Urinary bladder (tissue), 4 donors: ENCODE data around the gene PRKAG1. TPM values are rescaled to one million over a fixed set of nuclear protein-coding genes. Genes with fewer than 3 reads are reported as not detected.

ENCODE experiments used
- DNase-seq: peaks from one replicate; pipeline ENCODE4 v3.0.0-alpha.2; 2015; ENCODE audit errors: extremely low spot score
- H3K27ac ChIP-seq: one replicate; pipeline ENCODE4 v1.5.1; 2013; ENCODE audit warnings: low read depth, mild to moderate bottlenecking, moderate library complexity
- H3K36me3 ChIP-seq: one replicate; pipeline ENCODE4 v1.6.1; 2013; ENCODE audit warnings: mild to moderate bottlenecking, moderate library complexity; ENCODE audit not compliant: insufficient read depth
- H3K4me1 ChIP-seq: one replicate; pipeline ENCODE4 v1.6.1; 2013; ENCODE audit warnings: mild to moderate bottlenecking, moderate library complexity; ENCODE audit not compliant: insufficient read depth
- H3K4me3 ChIP-seq: one replicate; pipeline ENCODE4 v1.5.1; 2013; ENCODE audit warnings: low read depth, low read length
- WGBS: extraction: QIAGEN DNeasy Blood & Tissue Kit; methylation state at CpG from one replicate; pipeline ENCODE4 v1.1.7; 2013; 5-methylcytosine and 5-hydroxymethylcytosine counted together
- polyA plus RNA-seq: library from polyadenylated mRNA; stranded (reverse); fragments of 200-250 nt; gene quantifications from one replicate; pipeline ENCODE4 v1.2.3, GENCODE V29; 2013
- total RNA-seq: library from RNA; depleted of rRNA; stranded (reverse); fragments of >200 nt; gene quantifications from one replicate; pipeline ENCODE4 v1.2.3, GENCODE V29; 2014
- donor health status: healthy with polysubstance abuse.
- donor health status: healthy.

Gene PRKAG1
- total and polyA plus RNA-seq, 2 donors = 41.8 to 63.3 TPM

DNA sequence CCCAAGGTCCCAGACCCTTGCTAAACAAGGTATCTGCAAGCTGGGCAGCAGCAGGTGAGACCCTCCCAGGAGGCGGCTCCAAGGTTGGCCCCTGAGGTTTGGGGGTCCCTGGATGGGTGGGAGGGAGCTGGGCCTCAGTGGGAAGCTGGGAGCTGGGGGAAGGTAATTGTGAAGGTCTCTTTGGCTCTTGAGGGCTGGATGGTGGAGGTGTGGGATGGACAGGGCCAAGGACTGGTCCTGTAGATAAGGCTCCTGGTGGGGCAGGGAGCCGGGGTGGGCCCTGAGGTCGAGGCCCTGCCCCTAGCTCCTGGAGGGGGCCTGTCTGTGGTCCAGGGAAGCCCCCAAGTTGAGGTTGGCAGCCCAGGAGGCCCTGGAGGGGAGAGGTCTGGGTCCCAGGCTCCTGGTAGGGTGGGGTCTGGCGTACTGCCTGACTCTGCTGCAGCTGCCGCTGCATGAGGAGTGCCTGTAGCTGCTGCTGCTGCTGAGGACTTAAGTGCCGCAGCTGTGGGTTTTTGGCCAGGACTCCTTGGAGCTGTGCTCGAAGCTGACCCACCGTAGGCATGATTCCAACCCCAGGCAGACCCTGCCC is 13.1 kb upstream of the PRKAG1 start:
- Histone ChIP-seq H3K36me3 (peaks cover 8% of the 10 kb centered on the region), H3K27ac (no peak overlapping the region)
- 78% methylated on average over 8 of the region's 8 CpGs for whole genome bisulfite sequencing

DNA sequence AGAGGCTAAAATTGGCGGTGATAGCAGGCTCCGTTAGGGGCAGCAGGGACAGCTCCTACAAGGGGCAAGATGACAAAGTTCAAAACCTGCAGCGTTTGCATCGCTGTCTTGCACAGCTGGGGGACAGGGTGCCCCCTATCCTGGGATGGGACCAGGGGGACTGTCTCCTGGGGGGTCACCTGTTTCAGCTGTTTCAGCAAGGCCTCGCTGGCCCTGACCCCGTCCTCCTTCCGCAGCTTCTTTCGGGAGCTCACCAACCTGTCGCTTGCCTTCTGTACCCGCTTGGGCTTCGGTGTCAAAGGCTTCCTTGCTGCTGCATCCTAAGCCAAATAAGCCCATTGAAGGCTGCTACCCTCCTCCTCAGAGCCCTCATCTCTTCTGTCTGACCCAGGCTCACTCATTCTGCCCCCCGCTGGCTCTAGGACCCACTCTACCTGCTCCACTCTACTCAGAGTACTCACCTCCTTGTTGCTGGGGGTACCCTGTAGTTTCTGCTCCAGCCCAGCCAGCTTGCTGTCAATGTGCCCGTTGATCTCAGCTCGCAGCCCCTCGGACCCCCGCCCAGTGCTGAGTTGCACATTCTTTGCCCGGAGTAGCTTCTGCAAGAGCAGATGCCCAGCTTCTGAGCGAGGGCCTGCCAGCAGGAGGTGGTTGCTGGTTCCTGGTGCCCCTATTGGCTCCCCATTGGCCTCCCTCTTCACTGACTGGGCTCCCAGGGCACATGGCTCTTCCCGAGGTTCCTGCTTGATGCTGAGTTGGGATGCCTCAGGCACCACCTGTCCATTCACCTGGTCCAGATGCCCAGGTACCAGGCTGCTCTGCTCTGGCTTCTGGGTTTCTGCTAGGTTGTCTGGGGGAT is 12.4 kb upstream of the PRKAG1 start:
- Histone ChIP-seq H3K4me1 (no peaks in the 10 kb centered on the region), H3K36me3 (peaks cover 11% of the 10 kb centered on the region), H3K4me3 (no peak overlapping the region), H3K27ac (no peak overlapping the region)
- 94% methylated on average over 19 of the region's 19 CpGs for WGBS
- DNase-seq = no peak

More for the DNA sequence above, 13.1 kb upstream of the PRKAG1 start:
- Histone ChIP-seq H3K4me1 (no peaks in the 10 kb centered on the region), H3K4me3 (no peak overlapping the region)
- DNase-seq = no peak

DNA sequence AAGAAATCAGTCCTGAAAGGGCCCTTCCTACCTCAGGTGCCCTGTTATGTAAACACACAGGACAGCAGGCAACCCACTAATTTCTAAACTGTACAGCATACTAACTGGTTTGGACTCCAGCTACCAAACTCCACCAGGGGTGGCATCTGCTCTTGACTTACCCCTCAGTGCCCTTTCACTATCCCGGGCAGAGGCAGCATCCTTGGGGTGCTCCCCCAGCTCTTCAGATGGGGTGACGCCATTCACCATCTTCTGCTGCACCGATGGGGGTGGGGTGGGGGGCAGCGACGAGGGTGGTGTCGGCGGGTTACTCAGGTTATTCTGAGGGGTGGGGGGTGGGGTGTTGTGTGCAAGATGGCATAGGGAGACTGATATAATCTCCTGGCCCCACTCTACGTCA is 11.5 kb upstream of the PRKAG1 start:
- 86% methylated on average over 8 of the region's 8 CpGs for WGBS
- no peak for DNase-seq
- no peak overlapping the region for H3K27ac ChIP-seq
- H3K4me1 ChIP-seq = no peaks in the 10 kb centered on the region
- no peak overlapping the region for H3K4me3 ChIP-seq
- H3K36me3 ChIP-seq = peaks cover 12% of the 10 kb centered on the region

DNA sequence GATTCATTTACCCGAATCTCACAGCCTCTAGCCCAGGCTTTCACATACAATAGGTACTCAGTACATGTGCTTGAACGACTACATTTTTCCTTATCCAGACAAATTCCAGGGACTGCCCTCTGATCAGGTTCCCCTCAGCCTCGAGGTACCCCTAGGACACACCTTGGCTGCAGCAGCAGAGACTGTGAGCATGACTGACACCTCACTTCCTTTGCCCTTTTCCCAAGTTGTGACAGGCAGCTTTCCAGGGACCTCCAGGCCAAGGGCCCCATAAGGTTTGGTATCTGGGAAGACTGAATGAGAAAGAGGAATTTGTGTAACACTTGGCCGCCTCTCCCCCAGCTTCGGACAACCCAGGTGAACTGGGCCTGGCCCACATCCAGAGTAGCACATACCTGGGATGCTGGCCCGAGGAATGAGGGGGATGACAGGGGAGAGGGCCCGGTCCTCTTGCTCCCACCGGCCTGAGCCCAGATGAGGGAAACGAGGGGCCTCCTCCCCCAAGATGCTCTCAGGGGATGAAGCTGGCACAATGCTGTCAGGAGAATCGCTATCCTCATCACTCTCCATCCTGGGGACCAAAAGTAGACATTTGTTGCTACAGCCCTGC is 10.2 kb upstream of the PRKAG1 start:
- 88% methylated on average over 10 of the region's 10 CpGs for WGBS
- H3K27ac ChIP-seq = no peak overlapping the region
- DNase-seq = no peak
- no peak overlapping the region for H3K4me3 ChIP-seq
- H3K4me1 ChIP-seq = no peaks in the 10 kb centered on the region
- H3K36me3 ChIP-seq = peaks cover 12% of the 10 kb centered on the region

DNA sequence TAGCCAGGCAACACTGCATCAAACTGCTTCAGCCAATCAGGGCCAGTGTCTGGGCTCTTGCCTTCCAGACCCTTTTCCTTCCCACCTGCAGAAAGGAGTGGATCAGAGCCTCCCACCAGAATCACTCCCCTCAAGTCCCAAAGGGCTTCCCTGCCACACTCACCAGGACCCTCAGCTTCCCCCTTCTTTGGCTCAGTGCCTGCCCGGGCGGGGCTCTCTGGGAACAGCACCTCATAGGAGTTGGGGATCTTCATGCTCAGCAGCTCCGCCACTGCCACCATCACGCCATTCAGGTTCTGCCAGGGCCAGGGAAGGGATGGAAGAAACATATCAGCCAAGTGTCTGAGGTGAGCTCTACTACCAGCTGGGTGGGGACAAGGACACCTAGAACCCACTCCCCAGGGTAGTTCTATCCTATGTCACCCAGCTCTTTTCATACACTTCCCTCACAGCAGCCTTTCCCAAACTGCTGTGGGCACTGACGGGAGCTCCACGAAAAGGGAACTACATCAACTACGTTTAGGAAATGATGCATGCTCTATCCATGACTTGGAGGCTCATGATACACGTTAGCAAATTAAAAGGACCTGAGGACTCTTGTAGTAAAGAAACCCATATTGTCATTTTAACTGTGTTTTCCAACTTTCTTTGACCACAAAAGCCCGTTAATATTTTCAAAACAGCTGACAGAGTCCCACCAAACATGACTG is 9.4 kb upstream of the PRKAG1 start:
- Histone ChIP-seq H3K27ac (no peak overlapping the region), H3K36me3 (peaks cover 11% of the 10 kb centered on the region), H3K4me1 (no peaks in the 10 kb centered on the region), H3K4me3 (no peak overlapping the region)
- no peak for DNase-seq
- WGBS = 92% methylated on average over 9 of the region's 9 CpGs

DNA sequence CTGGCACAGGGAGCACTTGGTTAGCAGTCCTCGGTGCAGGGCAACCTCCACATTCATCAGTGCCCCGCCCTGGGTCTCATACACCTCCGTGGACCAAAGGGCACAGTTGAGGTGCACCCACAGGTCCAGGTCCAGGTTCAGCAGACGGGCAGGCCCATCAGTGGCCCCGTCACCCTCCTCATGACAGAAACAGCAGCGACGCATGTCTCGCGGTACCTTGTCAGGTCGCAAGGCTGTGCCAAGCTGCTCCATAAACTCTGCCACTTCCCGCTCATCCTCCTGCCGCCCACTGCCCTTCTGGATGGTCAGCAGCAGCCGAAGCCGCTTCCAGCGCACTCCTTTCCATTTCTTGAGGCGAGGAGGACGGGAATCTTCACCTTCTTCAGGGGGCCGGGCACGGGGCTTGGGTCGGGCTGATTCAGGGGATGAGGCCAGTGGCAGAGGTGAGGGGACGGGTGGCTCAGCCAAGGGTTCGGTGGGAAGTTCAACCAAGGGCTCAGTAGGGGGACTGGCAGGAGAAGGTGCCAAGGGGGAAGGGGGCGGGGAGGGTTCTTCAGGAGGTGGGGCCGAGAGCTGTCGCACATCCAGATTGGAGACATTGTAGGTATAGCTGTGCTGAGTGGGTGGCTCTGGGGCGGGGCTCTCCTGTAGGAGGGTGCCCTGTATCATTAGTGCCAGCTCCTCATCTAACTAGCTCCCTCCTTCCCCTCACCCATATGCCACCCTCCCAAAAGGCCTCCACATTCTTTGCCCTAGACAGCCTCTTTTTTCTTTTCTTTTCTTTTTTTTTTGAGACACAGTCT is 8.3 kb upstream of the PRKAG1 start:
- DNase-seq = no peak
- peaks cover 8% of the 10 kb centered on the region for H3K36me3 ChIP-seq
- WGBS = 94% methylated on average over 26 of the region's 26 CpGs

DNA sequence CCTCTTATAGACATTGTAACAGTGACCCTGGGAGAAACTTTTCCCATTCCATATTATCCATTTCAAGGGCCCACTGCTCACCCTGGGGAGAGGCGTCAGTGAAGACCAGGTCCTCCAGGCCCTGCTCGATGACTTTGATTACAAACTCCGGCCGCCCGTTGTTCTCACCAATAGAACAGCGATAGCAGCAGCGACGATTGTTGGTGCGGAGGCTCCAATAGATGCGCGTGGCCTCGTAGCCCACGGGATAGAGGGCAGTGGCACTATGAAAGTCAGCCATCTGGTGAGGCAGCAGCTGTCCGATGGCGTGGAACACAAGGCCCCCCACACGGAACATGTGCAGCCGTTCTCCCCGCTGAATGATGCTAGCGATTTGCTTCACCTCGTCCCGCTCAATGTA is 7.5 kb upstream of the PRKAG1 start:
- Histone ChIP-seq H3K4me1 (no peaks in the 10 kb centered on the region), H3K36me3 (peaks cover 8% of the 10 kb centered on the region), H3K27ac (no peak overlapping the region), H3K4me3 (no peak overlapping the region)
- no peak for DNase-seq
- WGBS = 95% methylated on average over 21 of the region's 21 CpGs

More for the DNA sequence above, 8.3 kb upstream of the PRKAG1 start:
- no peak overlapping the region for H3K4me3 ChIP-seq
- H3K27ac ChIP-seq = no peak overlapping the region
- H3K4me1 ChIP-seq = no peaks in the 10 kb centered on the region

DNA sequence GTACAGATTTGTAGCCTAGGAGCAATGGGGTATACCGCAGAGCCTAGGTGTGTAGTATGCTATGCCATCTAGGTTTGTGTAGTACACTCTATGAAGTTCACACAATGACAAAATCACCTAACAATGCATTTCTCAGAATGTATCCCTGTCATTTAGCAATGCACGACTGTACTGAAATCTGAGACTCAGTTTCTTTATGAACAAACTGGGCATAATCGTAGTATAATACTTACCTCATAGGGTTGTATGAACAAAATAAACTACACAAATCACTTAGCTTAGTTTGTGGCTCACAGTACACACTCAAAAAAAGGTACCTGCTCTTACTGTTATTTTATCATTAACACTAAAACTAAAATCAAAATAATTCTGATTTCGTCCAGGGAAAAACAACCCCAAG is 6.9 kb upstream of the PRKAG1 start:
- no peak for DNase-seq
- no peaks in the 10 kb centered on the region for H3K4me1 ChIP-seq
- peaks cover 8% of the 10 kb centered on the region for H3K36me3 ChIP-seq
- H3K27ac ChIP-seq = no peak overlapping the region
- H3K4me3 ChIP-seq = no peak overlapping the region
- WGBS = 92% methylated on average over 4 of the region's 4 CpGs

DNA sequence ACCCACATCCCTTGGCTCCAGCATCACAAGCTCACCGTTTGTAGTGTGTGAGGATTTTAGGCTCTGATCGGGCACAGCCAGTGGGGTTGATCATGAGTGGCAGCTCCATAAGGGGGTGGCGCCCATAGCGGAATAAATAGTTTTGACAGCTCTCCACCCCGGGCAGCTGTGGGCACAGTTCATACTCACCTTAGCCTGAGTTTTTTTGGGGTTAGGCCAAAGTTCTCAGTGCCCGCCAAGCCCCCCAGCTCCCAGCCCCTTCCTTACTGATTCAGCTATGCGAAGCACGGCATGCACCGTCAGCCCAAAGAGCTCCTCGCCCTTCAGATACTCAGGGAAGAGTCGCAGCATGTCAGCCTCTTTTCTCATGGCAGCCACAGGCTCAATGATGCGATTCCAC is 6.0 kb upstream of the PRKAG1 start:
- 88% methylated on average over 12 of the region's 12 CpGs for WGBS
- H3K36me3 ChIP-seq = peaks cover 8% of the 10 kb centered on the region
- H3K4me3 ChIP-seq = no peak overlapping the region
- no peak overlapping the region for H3K27ac ChIP-seq
- no peaks in the 10 kb centered on the region for H3K4me1 ChIP-seq
- no peak for DNase-seq

DNA sequence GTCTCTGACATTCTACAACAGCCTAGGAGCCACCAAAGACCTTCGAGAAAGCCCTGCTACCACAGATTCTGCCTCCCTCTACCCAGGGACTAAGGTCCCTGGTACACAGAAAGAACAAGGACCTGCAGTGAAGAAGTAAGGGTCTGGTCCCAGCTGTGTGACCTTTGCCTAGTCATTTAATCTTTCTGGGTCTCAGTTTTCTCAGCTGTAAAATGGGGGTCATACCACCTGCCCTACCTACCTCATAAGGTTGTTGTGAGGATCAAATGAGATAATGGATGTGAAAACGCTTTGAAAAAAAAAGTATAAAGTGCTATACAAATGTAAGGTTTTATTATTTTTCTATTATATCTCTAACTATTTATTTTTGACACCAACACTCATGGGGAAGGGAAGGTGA is 5.2 kb upstream of the PRKAG1 start:
- no peak for DNase-seq
- Histone ChIP-seq H3K4me3 (no peak overlapping the region), H3K36me3 (peaks cover 8% of the 10 kb centered on the region), H3K4me1 (no peaks in the 10 kb centered on the region), H3K27ac (no peak overlapping the region)
- 95% methylated on average over 2 of the region's 2 CpGs for WGBS

DNA sequence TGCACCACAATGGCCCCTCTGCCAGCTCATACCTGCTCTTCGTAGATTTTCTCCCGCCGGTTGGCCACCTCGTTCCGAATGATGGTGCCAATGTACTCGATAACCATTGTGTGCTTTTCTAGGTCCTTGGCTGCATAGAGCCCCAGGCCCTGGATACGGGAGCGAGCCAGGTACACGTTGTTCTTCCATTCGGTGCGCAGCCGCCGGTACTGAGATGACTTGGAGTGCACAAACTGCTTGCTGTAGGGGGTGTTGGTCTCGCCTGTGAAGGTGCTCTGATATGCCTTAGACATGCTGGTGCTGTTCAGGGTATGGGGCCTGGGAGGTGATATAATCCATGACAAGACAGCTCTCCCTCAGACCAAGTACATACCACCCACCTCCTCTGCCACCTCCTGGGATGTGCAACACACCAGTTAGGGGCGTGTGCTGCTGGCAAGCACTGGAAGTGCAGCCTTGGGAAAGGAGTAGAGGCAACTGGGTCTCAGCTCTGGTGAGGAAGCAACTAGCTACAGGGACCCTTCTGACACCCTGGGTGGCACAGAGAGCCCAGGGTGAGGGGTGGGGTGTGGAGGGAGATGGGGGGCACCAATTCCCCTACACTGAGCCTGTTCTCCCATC is 4.1 kb upstream of the PRKAG1 start:
- Histone ChIP-seq H3K4me1 (no peaks in the 10 kb centered on the region), H3K4me3 (no peak overlapping the region), H3K27ac (no peak overlapping the region), H3K36me3 (peaks cover 5% of the 10 kb centered on the region)
- WGBS = 92% methylated on average over 15 of the region's 15 CpGs
- DNase-seq = no peak

DNA sequence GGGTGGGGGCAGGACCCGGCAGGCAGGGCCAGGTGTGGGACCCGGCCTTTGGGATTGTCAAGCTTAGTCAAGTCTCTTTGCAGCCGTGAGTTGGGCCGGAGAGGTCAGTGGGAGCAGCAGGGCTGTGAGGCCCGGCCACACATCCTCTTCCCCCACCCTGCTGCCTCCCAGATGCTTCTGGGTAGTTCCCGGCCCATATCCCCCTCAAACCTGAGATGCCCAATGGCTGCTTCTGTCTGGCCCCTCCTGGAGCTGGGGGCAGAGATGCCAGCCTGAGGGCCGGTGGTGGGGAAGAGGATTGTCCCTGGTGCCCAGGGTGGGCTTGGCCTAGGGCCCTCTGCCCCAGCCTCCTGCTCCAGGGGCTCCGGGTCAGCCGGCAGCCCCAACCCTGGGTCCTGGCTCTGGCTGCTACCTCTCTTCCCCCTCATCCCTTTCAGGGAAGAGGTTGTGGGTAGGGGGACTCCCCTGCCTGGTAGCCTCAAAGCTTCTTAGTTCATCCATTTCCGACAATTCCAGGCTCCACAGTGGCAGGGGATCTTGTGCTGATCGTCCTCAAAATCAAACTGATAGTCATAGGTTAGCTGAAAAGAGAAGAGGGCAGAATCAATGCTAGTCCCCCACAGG is 2.8 kb upstream of the PRKAG1 start:
- WGBS = 83% methylated on average over 11 of the region's 11 CpGs
- peaks cover 4% of the 10 kb centered on the region for H3K36me3 ChIP-seq
- no peak overlapping the region for H3K27ac ChIP-seq
- H3K4me1 ChIP-seq = no peaks in the 10 kb centered on the region
- H3K4me3 ChIP-seq = no peak overlapping the region
- DNase-seq = no peak
